ENCODE results near the gene ZDHHC22.
A peak's percentile ranks its signal among the peaks of the same experiment; 100 is the strongest.

DNA sequence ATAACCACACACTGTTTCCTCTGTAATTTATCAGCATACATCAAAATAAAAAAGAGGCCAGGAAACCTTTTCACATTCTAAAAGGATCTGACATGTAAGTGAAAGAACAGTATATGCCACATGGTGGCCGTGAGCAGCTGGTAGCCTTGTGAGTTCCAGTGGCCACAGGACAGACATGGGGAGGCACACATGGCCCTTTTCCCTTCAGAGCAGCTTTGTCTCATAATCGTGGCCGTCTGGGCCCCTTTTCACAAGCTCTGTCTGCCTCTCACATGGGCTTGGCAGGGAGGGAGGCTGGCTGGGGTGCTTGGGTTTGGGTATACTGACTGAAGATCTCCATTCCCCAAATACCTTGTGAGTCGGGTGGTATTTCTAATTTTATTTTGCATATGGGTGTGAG, 1.5 kb upstream of the ZDHHC22 start:
- TF ChIP-seq CREB1 (CRISPR knock-in tag; IDR thresholded peaks at IDR 0.05; ENCODE audit: low read depth) (no peak), EZH2phosphoT487 (IDR thresholded peaks at IDR 0.05; ENCODE audit: unreplicated experiment) (no peak), ZNF114 (CRISPR knock-in tag; IDR thresholded peaks at IDR 0.05) (no peak), POLR2AphosphoS5 (IDR thresholded peaks at IDR 0.05; ENCODE audit: low read depth) (peak; percentile 65), EZH2 (IDR thresholded peaks at IDR 0.05; ENCODE audit: low read depth, unreplicated experiment) (no peak)
- TF ChIP-seq, protein P1, sequence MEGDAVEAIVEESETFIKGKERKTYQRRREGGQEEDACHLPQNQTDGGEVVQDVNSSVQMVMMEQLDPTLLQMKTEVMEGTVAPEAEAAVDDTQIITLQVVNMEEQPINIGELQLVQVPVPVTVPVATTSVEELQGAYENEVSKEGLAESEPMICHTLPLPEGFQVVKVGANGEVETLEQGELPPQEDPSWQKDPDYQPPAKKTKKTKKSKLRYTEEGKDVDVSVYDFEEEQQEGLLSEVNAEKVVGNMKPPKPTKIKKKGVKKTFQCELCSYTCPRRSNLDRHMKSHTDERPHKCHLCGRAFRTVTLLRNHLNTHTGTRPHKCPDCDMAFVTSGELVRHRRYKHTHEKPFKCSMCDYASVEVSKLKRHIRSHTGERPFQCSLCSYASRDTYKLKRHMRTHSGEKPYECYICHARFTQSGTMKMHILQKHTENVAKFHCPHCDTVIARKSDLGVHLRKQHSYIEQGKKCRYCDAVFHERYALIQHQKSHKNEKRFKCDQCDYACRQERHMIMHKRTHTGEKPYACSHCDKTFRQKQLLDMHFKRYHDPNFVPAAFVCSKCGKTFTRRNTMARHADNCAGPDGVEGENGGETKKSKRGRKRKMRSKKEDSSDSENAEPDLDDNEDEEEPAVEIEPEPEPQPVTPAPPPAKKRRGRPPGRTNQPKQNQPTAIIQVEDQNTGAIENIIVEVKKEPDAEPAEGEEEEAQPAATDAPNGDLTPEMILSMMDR (conservative IDR thresholded peaks at IDR 0.05; ENCODE audit: low read depth in 2 of 2): no peak; a peak in 1 of 4 replicates
- TF ChIP-seq, protein P2, sequence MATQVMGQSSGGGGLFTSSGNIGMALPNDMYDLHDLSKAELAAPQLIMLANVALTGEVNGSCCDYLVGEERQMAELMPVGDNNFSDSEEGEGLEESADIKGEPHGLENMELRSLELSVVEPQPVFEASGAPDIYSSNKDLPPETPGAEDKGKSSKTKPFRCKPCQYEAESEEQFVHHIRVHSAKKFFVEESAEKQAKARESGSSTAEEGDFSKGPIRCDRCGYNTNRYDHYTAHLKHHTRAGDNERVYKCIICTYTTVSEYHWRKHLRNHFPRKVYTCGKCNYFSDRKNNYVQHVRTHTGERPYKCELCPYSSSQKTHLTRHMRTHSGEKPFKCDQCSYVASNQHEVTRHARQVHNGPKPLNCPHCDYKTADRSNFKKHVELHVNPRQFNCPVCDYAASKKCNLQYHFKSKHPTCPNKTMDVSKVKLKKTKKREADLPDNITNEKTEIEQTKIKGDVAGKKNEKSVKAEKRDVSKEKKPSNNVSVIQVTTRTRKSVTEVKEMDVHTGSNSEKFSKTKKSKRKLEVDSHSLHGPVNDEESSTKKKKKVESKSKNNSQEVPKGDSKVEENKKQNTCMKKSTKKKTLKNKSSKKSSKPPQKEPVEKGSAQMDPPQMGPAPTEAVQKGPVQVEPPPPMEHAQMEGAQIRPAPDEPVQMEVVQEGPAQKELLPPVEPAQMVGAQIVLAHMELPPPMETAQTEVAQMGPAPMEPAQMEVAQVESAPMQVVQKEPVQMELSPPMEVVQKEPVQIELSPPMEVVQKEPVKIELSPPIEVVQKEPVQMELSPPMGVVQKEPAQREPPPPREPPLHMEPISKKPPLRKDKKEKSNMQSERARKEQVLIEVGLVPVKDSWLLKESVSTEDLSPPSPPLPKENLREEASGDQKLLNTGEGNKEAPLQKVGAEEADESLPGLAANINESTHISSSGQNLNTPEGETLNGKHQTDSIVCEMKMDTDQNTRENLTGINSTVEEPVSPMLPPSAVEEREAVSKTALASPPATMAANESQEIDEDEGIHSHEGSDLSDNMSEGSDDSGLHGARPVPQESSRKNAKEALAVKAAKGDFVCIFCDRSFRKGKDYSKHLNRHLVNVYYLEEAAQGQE (IDR thresholded peaks at IDR 0.05; ENCODE audit: unreplicated experiment): no peak
